Posterior vena cava (tissue), 2 donors: ENCODE results near the gene ZNF774. TPM values are rescaled to one million over a fixed set of nuclear protein-coding genes. Genes with fewer than 3 reads are reported as not detected.
"Not testable (repeated sequence)": the region's sequence is repeated elsewhere in the genome, so short reads cannot be mapped to it uniquely, and the experiment has no call there.

ENCODE experiments used
- DNase-seq: peaks from one replicate; pipeline ENCODE4 v3.0.0-alpha.2; 2020; ENCODE audit warnings: low spot score
- intact Hi-C, 2 donors: fragments of 100-400 bp; cut with DNase I; formaldehyde crosslinking; loops; one replicate each; pipeline versions ENCODE4 v1.14.1 to v1.14.2; 2022 to 2023
- total RNA-seq, 2 donors: library from RNA; stranded (reverse); fragmentation: NEBNext Ultra II Directional; extraction: Animal tissue kit (Norgen Biotek cat#: 25700); gene quantifications; one replicate each; pipeline ENCODE4 v1.2.1, GENCODE V29; 2021
- donor health status: DM: yes; HTN: yes; CAD: no.
- donor health status: DM: yes; HTN: yes; CAD: no.

ZNF774 gene
- total RNA-seq, 2 donors from 2014 or later = 3.5 to 4.0 TPM

GRCh38 chr15:90407871-90408317 is 55.8 kb downstream of the ZNF774 start:
- intact Hi-C loops = no loop called here
- no peak for DNase-seq

GRCh38 chr15:90408657-90409056 is 56.6 kb downstream of the ZNF774 start:
- intact Hi-C loops = no loop called here

GRCh38 chr15:90409587-90409986 is 57.5 kb downstream of the ZNF774 start:
- intact Hi-C loops, DNase-seq: not testable (repeated sequence)

More at GRCh38 chr15:90408657-90409056, 56.6 kb downstream of the ZNF774 start:
- no peak for DNase-seq

- DNase-seq, intact Hi-C loops: not testable (repeated sequence)
Measured at GRCh38 chr15:90410316-90410715, 58.2 kb downstream of the ZNF774 start.

- intact Hi-C loops = no loop called here
- no peak for DNase-seq
Measured at GRCh38 chr15:90411176-90411575, 59.1 kb downstream of the ZNF774 start.

Other genes with a start within 250 kb of the ZNF774 start
- 100 to 1,000 TPM in 1 of 2 donors, 10 to 100 TPM in 1; 68.7 to 103 TPM for gene IDH2, start 249.8 kb upstream of the ZNF774 start, total RNA-seq
- 10 to 100 TPM; 21.1 to 22.7 TPM for gene SEMA4B, start 151.0 kb upstream of the ZNF774 start, total RNA-seq
- 10 to 100 TPM; 37.5 to 41.6 TPM for gene CIB1, start 118.3 kb upstream of the ZNF774 start, total RNA-seq
- gene GDPGP1, start 118.1 kb upstream of the ZNF774 start, total RNA-seq = 1 to 10 TPM; 4.1 to 5.9 TPM
- gene TTLL13, start 102.7 kb upstream of the ZNF774 start, total RNA-seq = not detected
- 10 to 100 TPM; 81.6 to 89.7 TPM for gene NGRN, start 86.6 kb upstream of the ZNF774 start, total RNA-seq
- 100 to 1,000 TPM; 216 to 265 TPM for gene IQGAP1, start 36.0 kb downstream of the ZNF774 start, total RNA-seq
- gene CRTC3, start 177.6 kb downstream of the ZNF774 start, total RNA-seq = 10 to 100 TPM; 48.0 to 55.5 TPM